Hepatocyte (in vitro differentiated cells): ENCODE measurements around the gene PTDSS2. TPM values are rescaled to one million over a fixed set of nuclear protein-coding genes. Genes with fewer than 3 reads are reported as not detected.

ENCODE experiments used
- DNase-seq: peaks from one replicate; pipeline ENCODE4 v3.0.0-alpha.2; 2016; ENCODE audit warnings: low spot score
- H2AFZ ChIP-seq: fragments of 200-600 bp; sonication (generic); 2 replicates; pipeline ENCODE4 v1.6.0; 2016; ENCODE audit warnings: antibody characterized with exemption, mild to moderate bottlenecking
- H3K27ac ChIP-seq: fragments of 200-600 bp; sonication (generic); 2 replicates; pipeline ENCODE4 v1.5.1; 2016; ENCODE audit warnings: mild to moderate bottlenecking
- H3K27me3 ChIP-seq: fragments of 200-600 bp; sonication (generic); 2 replicates; pipeline ENCODE4 v1.6.1; 2016
- H3K36me3 ChIP-seq: fragments of 200-600 bp; sonication (generic); replicated peaks from 2 replicates; pipeline ENCODE4 v1.5.1; 2016; ENCODE audit warnings: low read depth; ENCODE audit not compliant: insufficient read depth
- H3K4me1 ChIP-seq: fragments of 200-600 bp; sonication (generic); 2 replicates; pipeline ENCODE4 v1.5.1; 2016; ENCODE audit warnings: mild to moderate bottlenecking, moderate library complexity; ENCODE audit not compliant: insufficient read depth
- H3K4me2 ChIP-seq: fragments of 200-600 bp; sonication (generic); 2 replicates; pipeline ENCODE4 v1.6.0; 2016
- H3K4me3 ChIP-seq: fragments of 200-600 bp; sonication (generic); 2 replicates; pipeline ENCODE4 v1.5.1; 2016; ENCODE audit warnings: mild to moderate bottlenecking
- H3K79me2 ChIP-seq: fragments of 200-600 bp; sonication (generic); 2 replicates; pipeline ENCODE4 v1.6.0; 2017; ENCODE audit warnings: mild to moderate bottlenecking
- H3K9me2 ChIP-seq: fragments of 200-600 bp; sonication (generic); replicated peaks from 2 replicates; pipeline ENCODE4 v1.6.0; 2017; ENCODE audit warnings: mild to moderate bottlenecking; ENCODE audit not compliant: insufficient read depth
- H3K9me3 ChIP-seq: fragments of 200-600 bp; sonication (generic); 2 replicates; pipeline ENCODE4 v1.5.1; 2016; ENCODE audit warnings: low read depth, mild to moderate bottlenecking
- H4K20me1 ChIP-seq: fragments of 200-600 bp; sonication (generic); 2 replicates; pipeline ENCODE4 v1.6.0; 2016; ENCODE audit warnings: mild to moderate bottlenecking; ENCODE audit not compliant: insufficient read depth, poor library complexity, severe bottlenecking
- EZH2 ChIP-seq: fragments of 200-600 bp; sonication (generic); IDR thresholded peaks from 2 replicates; pipeline ENCODE4 v1.6.1; 2016; ENCODE audit warnings: antibody characterized with exemption, mild to moderate bottlenecking, borderline replicate concordance
- EZH2phosphoT487 ChIP-seq: fragments of 200-600 bp; sonication (generic); IDR thresholded peaks from one replicate; pipeline ENCODE4 v1.6.1; 2018; ENCODE audit warnings: antibody characterized with exemption, mild to moderate bottlenecking, low read depth, moderate library complexity; ENCODE audit not compliant: unreplicated experiment, severe bottlenecking
- WGBS: methylation state at CpG from one replicate; pipeline ENCODE4 v1.1.6; 2016; ENCODE audit warnings: low lambda C conversion rate; ENCODE audit errors: missing lambda C conversion rate; 5-methylcytosine and 5-hydroxymethylcytosine counted together
- polyA plus RNA-seq: library from polyadenylated mRNA; unstranded; fragments of >200 nt; fragmentation: Nextera tagmentation; extraction: Ambion mirVana; gene quantifications from 2 replicates; pipeline ENCODE4 v1.2.1, GENCODE V29; 2016
- small RNA-seq: library from RNA; depleted of rRNA; stranded (forward); fragments of <200 nt; gene quantifications from one replicate; pipeline ENCODE3, GENCODE V24; 2014
- total RNA-seq: library from RNA; depleted of rRNA; stranded (reverse); fragments of >200 nt; gene quantifications from 2 replicates; pipeline ENCODE4 v1.2.3, GENCODE V29; 2014
- TF ChIP-seq, protein P1 (sequence below): fragments of 200-600 bp; sonication (generic); IDR thresholded peaks from 2 replicates; pipeline ENCODE4 v1.5.1; 2016; ENCODE audit warnings: antibody characterized with exemption, mild to moderate bottlenecking; ENCODE audit not compliant: poor library complexity

The PTDSS2 gene
- total and polyA plus RNA-seq, 2 experiments from 2014 or later: 31.5 to 50.8 TPM

- Histone ChIP-seq H3K36me3 (no peaks in the 10 kb centered on the region), H3K4me1 (peaks cover 25% of the 10 kb centered on the region), H3K79me2 (peaks cover 10% of the 10 kb centered on the region), H3K27me3 (no peaks in the 10 kb centered on the region), H3K9me2 (no peaks in the 10 kb centered on the region), H4K20me1 (peaks cover 13% of the 10 kb centered on the region), H3K4me3 (no peak overlapping the region), H2AFZ (no peak overlapping the region), H3K27ac (no peak overlapping the region), H3K4me2 (no peak overlapping the region), H3K9me3 (no peaks in the 10 kb centered on the region)
- WGBS: 92% methylated on average over 20 of the region's 20 CpGs
- no peak for DNase-seq
- TF ChIP-seq, protein P1, sequence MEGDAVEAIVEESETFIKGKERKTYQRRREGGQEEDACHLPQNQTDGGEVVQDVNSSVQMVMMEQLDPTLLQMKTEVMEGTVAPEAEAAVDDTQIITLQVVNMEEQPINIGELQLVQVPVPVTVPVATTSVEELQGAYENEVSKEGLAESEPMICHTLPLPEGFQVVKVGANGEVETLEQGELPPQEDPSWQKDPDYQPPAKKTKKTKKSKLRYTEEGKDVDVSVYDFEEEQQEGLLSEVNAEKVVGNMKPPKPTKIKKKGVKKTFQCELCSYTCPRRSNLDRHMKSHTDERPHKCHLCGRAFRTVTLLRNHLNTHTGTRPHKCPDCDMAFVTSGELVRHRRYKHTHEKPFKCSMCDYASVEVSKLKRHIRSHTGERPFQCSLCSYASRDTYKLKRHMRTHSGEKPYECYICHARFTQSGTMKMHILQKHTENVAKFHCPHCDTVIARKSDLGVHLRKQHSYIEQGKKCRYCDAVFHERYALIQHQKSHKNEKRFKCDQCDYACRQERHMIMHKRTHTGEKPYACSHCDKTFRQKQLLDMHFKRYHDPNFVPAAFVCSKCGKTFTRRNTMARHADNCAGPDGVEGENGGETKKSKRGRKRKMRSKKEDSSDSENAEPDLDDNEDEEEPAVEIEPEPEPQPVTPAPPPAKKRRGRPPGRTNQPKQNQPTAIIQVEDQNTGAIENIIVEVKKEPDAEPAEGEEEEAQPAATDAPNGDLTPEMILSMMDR: no peak
- TF ChIP-seq EZH2phosphoT487: no peak
- TF ChIP-seq EZH2: no peak
These were observed 88.5 kb downstream of the PTDSS2 start for GRCh38 chr11:538431-539051.

DNA sequence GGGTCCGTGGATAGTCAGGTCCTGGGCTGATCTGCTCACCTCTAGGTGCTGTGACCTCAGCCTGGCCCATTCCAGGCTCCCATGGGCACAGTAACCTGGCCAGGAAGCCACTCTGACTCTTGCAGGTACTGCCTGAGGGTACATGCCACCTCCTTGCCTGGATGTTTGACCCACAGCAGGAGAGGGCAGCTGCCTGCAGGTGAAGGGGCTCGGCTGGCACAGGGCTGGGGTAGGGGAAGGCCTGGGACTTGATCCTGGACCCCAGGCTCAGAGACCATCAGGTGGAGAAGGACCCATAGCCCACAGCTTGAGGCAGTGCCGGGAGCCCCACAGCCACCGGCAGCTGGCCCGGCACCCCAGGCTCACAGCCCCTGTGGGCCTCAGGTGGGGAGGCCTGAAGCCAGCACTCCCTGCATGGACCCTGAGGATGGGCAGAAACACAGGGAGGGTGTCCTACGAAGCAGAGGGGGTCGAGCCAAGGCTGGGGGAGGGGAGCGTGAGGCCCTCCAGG is 89.9 kb downstream of the PTDSS2 start:
- H3K27ac ChIP-seq: no peak overlapping the region
- no peaks in the 10 kb centered on the region for H3K27me3 ChIP-seq
- H3K79me2 ChIP-seq: no peaks in the 10 kb centered on the region
- TF ChIP-seq EZH2phosphoT487 (no peak), EZH2 (no peak)
- TF ChIP-seq, protein P1: no peak
- no peak overlapping the region for H2AFZ ChIP-seq
- H3K9me3 ChIP-seq: no peaks in the 10 kb centered on the region
- no peaks in the 10 kb centered on the region for H4K20me1 ChIP-seq
- no peak overlapping the region for H3K4me2 ChIP-seq
- WGBS: 94% methylated on average over 8 of the region's 8 CpGs
- H3K4me1 ChIP-seq: peaks cover 20% of the 10 kb centered on the region
- H3K4me3 ChIP-seq: no peak overlapping the region
- H3K9me2 ChIP-seq: no peaks in the 10 kb centered on the region
- H3K36me3 ChIP-seq: no peaks in the 10 kb centered on the region
- peak; percentile 2 for DNase-seq

Small RNA genes within 50 kb of the gene (small RNA-seq; reads per million reads assigned to genes)
- not detected for gene RN7SL838P

Other genes starting within 250 kb of the PTDSS2 start
- gene BET1L, start 242.9 kb upstream of the PTDSS2 start, total RNA-seq: 28.6 and 33.9 TPM in 2 replicates
- gene BET1L, start 242.9 kb upstream of the PTDSS2 start, polyA plus RNA-seq: 70.5 and 76.6 TPM in 2 replicates
- 75.6 and 115 TPM in 2 replicates for gene RIC8A, start 242.6 kb upstream of the PTDSS2 start, total RNA-seq
- gene RIC8A, start 242.6 kb upstream of the PTDSS2 start, polyA plus RNA-seq: 81.0 and 82.1 TPM in 2 replicates
- 11.2 and 15.5 TPM in 2 replicates for gene SIRT3, start 213.9 kb upstream of the PTDSS2 start, total RNA-seq
- gene SIRT3, start 213.9 kb upstream of the PTDSS2 start, polyA plus RNA-seq: 23.4 and 27.4 TPM in 2 replicates
- 80.8 and 91.8 TPM in 2 replicates for gene PSMD13, start 213.3 kb upstream of the PTDSS2 start, total RNA-seq
- 125 and 146 TPM in 2 replicates for gene PSMD13, start 213.3 kb upstream of the PTDSS2 start, polyA plus RNA-seq
- gene NLRP6, start 171.9 kb upstream of the PTDSS2 start, total RNA-seq: not detected in 2 replicates
- gene NLRP6, start 171.9 kb upstream of the PTDSS2 start, polyA plus RNA-seq: 1.4 TPM in 1 of 2 replicates, not detected in the other
- gene PGGHG, start 161.2 kb upstream of the PTDSS2 start, total RNA-seq: 12.0 and 19.2 TPM in 2 replicates
- 27.9 and 44.0 TPM in 2 replicates for gene PGGHG, start 161.2 kb upstream of the PTDSS2 start, polyA plus RNA-seq
- not detected in 2 replicates for gene IFITM5, start 150.8 kb upstream of the PTDSS2 start, total RNA-seq
- 0.36 TPM in 1 of 2 replicates, not detected in the other for gene IFITM5, start 150.8 kb upstream of the PTDSS2 start, polyA plus RNA-seq
- gene IFITM2, start 142.5 kb upstream of the PTDSS2 start, total RNA-seq: 59.2 and 74.6 TPM in 2 replicates
- 504 and 535 TPM in 2 replicates for gene IFITM2, start 142.5 kb upstream of the PTDSS2 start, polyA plus RNA-seq
- 98.0 and 98.9 TPM in 2 replicates for gene IFITM1, start 136.2 kb upstream of the PTDSS2 start, total RNA-seq
- gene IFITM1, start 136.2 kb upstream of the PTDSS2 start, polyA plus RNA-seq: 159 and 201 TPM in 2 replicates
- 166 and 182 TPM in 2 replicates for gene IFITM3, start 129.4 kb upstream of the PTDSS2 start, total RNA-seq
- 2,035 and 2,121 TPM in 2 replicates for gene IFITM3, start 129.4 kb upstream of the PTDSS2 start, polyA plus RNA-seq
- gene B4GALNT4, start 80.8 kb upstream of the PTDSS2 start, total RNA-seq: 27.8 and 38.8 TPM in 2 replicates
- gene B4GALNT4, start 80.8 kb upstream of the PTDSS2 start, polyA plus RNA-seq: 30.0 and 44.6 TPM in 2 replicates
- gene PKP3, start 56.1 kb upstream of the PTDSS2 start, total RNA-seq: 55.6 and 62.1 TPM in 2 replicates
- gene PKP3, start 56.1 kb upstream of the PTDSS2 start, polyA plus RNA-seq: 89.5 and 91.3 TPM in 2 replicates
- 42.4 and 52.1 TPM in 2 replicates for gene SIGIRR, start 35.3 kb upstream of the PTDSS2 start, total RNA-seq
- gene SIGIRR, start 35.3 kb upstream of the PTDSS2 start, polyA plus RNA-seq: 77.4 and 85.3 TPM in 2 replicates
- 19.5 and 21.2 TPM in 2 replicates for gene ANO9, start 8.3 kb upstream of the PTDSS2 start, total RNA-seq
- gene ANO9, start 8.3 kb upstream of the PTDSS2 start, polyA plus RNA-seq: 34.9 and 35.7 TPM in 2 replicates
- gene RNH1, start 57.0 kb downstream of the PTDSS2 start, total RNA-seq: 87.5 and 105 TPM in 2 replicates
- 199 and 200 TPM in 2 replicates for gene RNH1, start 57.0 kb downstream of the PTDSS2 start, polyA plus RNA-seq
- 19.3 and 28.4 TPM in 2 replicates for gene HRAS, start 85.3 kb downstream of the PTDSS2 start, total RNA-seq
- gene HRAS, start 85.3 kb downstream of the PTDSS2 start, polyA plus RNA-seq: 57.9 and 84.0 TPM in 2 replicates
- 0.64 and 1.6 TPM in 2 replicates for gene LRRC56, start 87.2 kb downstream of the PTDSS2 start, total RNA-seq
- 0.40 and 1.2 TPM in 2 replicates for gene LRRC56, start 87.2 kb downstream of the PTDSS2 start, polyA plus RNA-seq
- gene LMNTD2, start 110.5 kb downstream of the PTDSS2 start, total RNA-seq: 3.4 and 7.3 TPM in 2 replicates
- gene LMNTD2, start 110.5 kb downstream of the PTDSS2 start, polyA plus RNA-seq: 15.9 and 19.1 TPM in 2 replicates
- gene RASSF7, start 110.7 kb downstream of the PTDSS2 start, total RNA-seq: 47.6 and 75.8 TPM in 2 replicates
- 104 and 130 TPM in 2 replicates for gene RASSF7, start 110.7 kb downstream of the PTDSS2 start, polyA plus RNA-seq
- 25.6 and 26.9 TPM in 2 replicates for gene PHRF1, start 126.2 kb downstream of the PTDSS2 start, total RNA-seq
- 25.6 TPM in 2 replicates for gene PHRF1, start 126.2 kb downstream of the PTDSS2 start, polyA plus RNA-seq
- 9.3 and 10.4 TPM in 2 replicates for gene IRF7, start 165.7 kb downstream of the PTDSS2 start, total RNA-seq
- gene IRF7, start 165.7 kb downstream of the PTDSS2 start, polyA plus RNA-seq: 24.6 and 30.4 TPM in 2 replicates
- gene CDHR5, start 174.7 kb downstream of the PTDSS2 start, total RNA-seq: 91.5 and 114 TPM in 2 replicates
- 142 and 166 TPM in 2 replicates for gene CDHR5, start 174.7 kb downstream of the PTDSS2 start, polyA plus RNA-seq
- not detected in 2 replicates for gene SCT, start 176.9 kb downstream of the PTDSS2 start, total RNA-seq
- 20.5 and 21.7 TPM in 2 replicates for gene SCT, start 176.9 kb downstream of the PTDSS2 start, polyA plus RNA-seq
- gene DRD4, start 187.0 kb downstream of the PTDSS2 start, total RNA-seq: not detected in 2 replicates
- gene DRD4, start 187.0 kb downstream of the PTDSS2 start, polyA plus RNA-seq: 1.1 and 2.9 TPM in 2 replicates
- gene DEAF1, start 244.9 kb downstream of the PTDSS2 start, total RNA-seq: 27.2 and 41.5 TPM in 2 replicates
- 59.1 and 75.1 TPM in 2 replicates for gene DEAF1, start 244.9 kb downstream of the PTDSS2 start, polyA plus RNA-seq
- gene TMEM80, start 245.5 kb downstream of the PTDSS2 start, total RNA-seq: 23.8 and 26.7 TPM in 2 replicates
- 35.5 and 38.1 TPM in 2 replicates for gene TMEM80, start 245.5 kb downstream of the PTDSS2 start, polyA plus RNA-seq